ENCODE data around the gene PRKCI. TPM values are rescaled to one million over a fixed set of nuclear protein-coding genes. Genes with fewer than 3 reads are reported as not detected.

PRKCI gene
- total and polyA plus RNA-seq, 9 of the 15 experiments (the other 6 are each of a cell fraction or from before 2014, with no cell fraction given): 10.5 to 43.2 (median 31.4) TPM

DNA sequence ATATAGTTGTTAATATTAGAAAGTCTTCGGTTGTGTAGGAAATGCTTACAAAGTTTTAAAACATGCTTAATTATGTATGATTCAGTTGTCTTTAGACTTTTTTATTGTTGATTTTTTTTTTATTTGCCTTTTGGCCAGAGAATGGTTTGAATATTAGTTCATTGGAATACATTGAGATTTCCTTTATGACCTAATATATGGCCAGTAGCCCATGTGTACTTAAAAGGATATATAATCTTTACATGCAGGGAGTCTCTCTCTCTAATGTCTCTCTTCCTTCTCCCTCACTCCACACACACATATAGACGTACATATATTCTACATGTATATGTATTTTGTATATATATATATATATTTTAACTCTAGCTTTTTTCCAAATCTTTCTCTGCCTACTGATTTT, 68.0 kb downstream of the PRKCI start (continued):
- TF ChIP-seq, protein P1, sequence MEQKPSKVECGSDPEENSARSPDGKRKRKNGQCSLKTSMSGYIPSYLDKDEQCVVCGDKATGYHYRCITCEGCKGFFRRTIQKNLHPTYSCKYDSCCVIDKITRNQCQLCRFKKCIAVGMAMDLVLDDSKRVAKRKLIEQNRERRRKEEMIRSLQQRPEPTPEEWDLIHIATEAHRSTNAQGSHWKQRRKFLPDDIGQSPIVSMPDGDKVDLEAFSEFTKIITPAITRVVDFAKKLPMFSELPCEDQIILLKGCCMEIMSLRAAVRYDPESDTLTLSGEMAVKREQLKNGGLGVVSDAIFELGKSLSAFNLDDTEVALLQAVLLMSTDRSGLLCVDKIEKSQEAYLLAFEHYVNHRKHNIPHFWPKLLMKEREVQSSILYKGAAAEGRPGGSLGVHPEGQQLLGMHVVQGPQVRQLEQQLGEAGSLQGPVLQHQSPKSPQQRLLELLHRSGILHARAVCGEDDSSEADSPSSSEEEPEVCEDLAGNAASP (IDR thresholded peaks at IDR 0.05): no peak

DNA sequence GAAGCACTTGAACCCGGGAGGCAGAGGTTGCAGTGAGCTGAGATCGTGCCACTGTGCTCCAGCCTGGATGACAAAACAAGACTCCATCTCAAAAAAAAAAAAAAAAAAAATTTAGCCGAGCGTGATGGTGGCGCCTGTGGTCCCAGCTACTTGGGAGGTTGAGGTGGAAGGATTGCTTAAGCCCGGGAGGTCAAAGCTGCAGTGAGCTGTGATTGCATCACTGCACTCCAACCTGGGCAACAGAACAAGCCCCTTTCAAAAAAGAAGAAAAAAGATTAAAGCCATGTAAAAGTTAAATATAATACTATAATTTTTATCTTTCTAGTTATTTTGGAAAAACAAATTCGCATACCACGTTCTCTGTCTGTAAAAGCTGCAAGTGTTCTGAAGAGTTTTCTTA, 73.4 kb downstream of the PRKCI start:
- 92% methylated on average over 4 of the region's 8 CpGs for WGBS (ENCODE audit: insufficient coverage, low coverage, missing lambda C conversion rate)
- in situ Hi-C loops (cut with MboI): no loop called here
- DNase-seq (ENCODE audit: extremely low read depth in 1 of 4, low spot score in 3 of 4) (no peak), FAIRE-seq (no peak), ATAC-seq (no peak)
- Histone ChIP-seq H2AFZ (ENCODE audit: low read depth, low read length) (no peak overlapping the region), H3K4me3 (no peak overlapping the region), H3K9ac (ENCODE audit: insufficient read depth in 1 of 2, low read depth in 2 of 2, low read length in 2 of 2) (no peak overlapping the region), H4K20me1 (replicated peaks; ENCODE audit: control insufficient read depth, insufficient read depth, low read length) (no peaks in the 10 kb centered on the region), H3K4me2 (ENCODE audit: insufficient read depth, low read length) (no peak overlapping the region), H3K79me2 (ENCODE audit: control insufficient read depth, insufficient read depth, low read length) (no peaks in the 10 kb centered on the region), H3K27me3 (ENCODE audit: control insufficient read depth in 2 of 2, insufficient read depth in 2 of 2, low read length in 2 of 2) (no peaks in the 10 kb centered on the region), H3K9me1 (ENCODE audit: control insufficient read depth, insufficient read depth, low read length) (no peaks in the 10 kb centered on the region), H3K27ac (ENCODE audit: extremely low read depth, low read depth, low read length) (no peak overlapping the region), H3K9me3 (replicated peaks; ENCODE audit: control insufficient read depth, insufficient read depth, low read depth, low read length) (no peaks in the 10 kb centered on the region), H3K4me1 (replicated peaks in 1 of 2; ENCODE audit: control insufficient read depth in 2 of 2, insufficient read depth in 2 of 2, low read length in 2 of 2) (no peaks in the 10 kb centered on the region; a peak in 1 of 5 replicates), H3K36me3 (ENCODE audit: control insufficient read depth, insufficient read depth, low read length) (peaks cover 42% of the 10 kb centered on the region; the same call in 2 of the 3 replicates)
- TF ChIP-seq JUNB (CRISPR knock-in tag; conservative IDR thresholded peaks at IDR 0.05) (no peak), CEBPB (tag; IDR thresholded peaks at IDR 0.05) (peak; percentile 53), SMARCE1 (IDR thresholded peaks at IDR 0.05) (no peak), CEBPG (CRISPR knock-in tag; IDR thresholded peaks at IDR 0.05) (no peak), CEBPG (tag; conservative IDR thresholded peaks at IDR 0.05 in 1 of 2, IDR thresholded peaks at IDR 0.05 in 1 of 2) (peak; percentile 23 to 61; a peak in 2 of 4 replicates)
- TF ChIP-seq, protein P2, sequence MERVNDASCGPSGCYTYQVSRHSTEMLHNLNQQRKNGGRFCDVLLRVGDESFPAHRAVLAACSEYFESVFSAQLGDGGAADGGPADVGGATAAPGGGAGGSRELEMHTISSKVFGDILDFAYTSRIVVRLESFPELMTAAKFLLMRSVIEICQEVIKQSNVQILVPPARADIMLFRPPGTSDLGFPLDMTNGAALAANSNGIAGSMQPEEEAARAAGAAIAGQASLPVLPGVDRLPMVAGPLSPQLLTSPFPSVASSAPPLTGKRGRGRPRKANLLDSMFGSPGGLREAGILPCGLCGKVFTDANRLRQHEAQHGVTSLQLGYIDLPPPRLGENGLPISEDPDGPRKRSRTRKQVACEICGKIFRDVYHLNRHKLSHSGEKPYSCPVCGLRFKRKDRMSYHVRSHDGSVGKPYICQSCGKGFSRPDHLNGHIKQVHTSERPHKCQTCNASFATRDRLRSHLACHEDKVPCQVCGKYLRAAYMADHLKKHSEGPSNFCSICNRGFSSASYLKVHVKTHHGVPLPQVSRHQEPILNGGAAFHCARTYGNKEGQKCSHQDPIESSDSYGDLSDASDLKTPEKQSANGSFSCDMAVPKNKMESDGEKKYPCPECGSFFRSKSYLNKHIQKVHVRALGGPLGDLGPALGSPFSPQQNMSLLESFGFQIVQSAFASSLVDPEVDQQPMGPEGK (CRISPR knock-in tag; IDR thresholded peaks at IDR 0.05; ENCODE audit: borderline replicate concordance): no peak
- TF ChIP-seq, protein P3, sequence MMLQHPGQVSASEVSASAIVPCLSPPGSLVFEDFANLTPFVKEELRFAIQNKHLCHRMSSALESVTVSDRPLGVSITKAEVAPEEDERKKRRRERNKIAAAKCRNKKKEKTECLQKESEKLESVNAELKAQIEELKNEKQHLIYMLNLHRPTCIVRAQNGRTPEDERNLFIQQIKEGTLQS (IDR thresholded peaks at IDR 0.05): 0 out of 2 replicates have a peak, but pooled peaks have one; percentile 19
- TF ChIP-seq, protein P3 (CRISPR knock-in tag; conservative IDR thresholded peaks at IDR 0.05): no peak
- BruUV-seq (replicated peaks): no TSS peak
- intact Hi-C loops (cut with micrococcal nuclease): no loop called here
- POLR2A ChIA-PET: interaction anchor here (0.6 to 1.0 kb wide), 2 partner anchors 73 to 100 kb away, joined by 3 read pairs; partner anchors contain the start of gene PRKCI
- CTCF ChIA-PET (ENCODE audit: low intra/inter-chr PET ratio): no interaction called here

Data from K562 (cell line).